Stimulated activated CD8-positive, alpha-beta memory T cell treated with anti-CD3 and anti-CD28 coated beads, Interleukin-12 subunit alpha, Interleukin-12 subunit beta, amount 100 ng/mL, for 24 hours (primary cell): Measurements from ENCODE around the gene CTBP1.

Experiments used
- DNase-seq: peaks from one replicate; pipeline ENCODE4 v3.0.0-alpha.2; 2020; ENCODE audit errors: extremely low read depth

Gene CTBP1

DNA sequence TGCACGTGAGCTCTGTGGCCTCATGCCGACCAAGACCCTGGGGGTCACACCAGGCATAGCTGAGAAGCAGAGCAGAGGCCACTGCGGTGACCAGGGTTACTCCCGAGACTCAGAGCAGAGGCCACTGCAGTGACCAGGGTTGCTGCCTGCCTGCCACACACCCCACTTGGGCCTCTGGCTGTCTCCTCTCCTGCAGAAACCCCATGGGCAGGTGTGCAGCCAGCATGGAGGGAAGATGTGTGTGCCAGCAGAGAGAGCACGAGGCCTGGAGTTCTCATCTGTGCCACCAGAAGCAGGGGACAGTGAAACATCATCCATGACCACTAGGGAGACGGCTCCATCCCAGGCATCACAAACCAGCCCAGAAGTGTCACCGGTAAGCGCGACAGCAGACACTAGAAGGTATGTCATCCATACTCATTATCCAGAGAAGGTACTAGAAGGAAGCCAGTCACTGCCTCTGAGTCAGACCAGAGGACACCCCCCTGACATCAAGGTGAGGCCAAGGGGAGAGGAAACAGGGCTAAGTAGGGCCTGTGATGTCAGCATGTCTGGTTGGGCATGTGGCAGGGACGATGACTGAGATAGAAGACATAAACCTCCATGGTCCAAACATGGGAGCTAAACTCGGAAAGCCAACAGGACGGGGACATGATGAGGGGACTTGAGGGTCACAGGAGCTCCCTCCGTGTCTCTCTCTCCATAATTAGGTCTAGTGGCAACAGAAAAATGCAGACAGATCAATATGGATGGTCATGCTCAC, 52.3 kb downstream of the CTBP1 start:
- no peak for DNase-seq

DNA sequence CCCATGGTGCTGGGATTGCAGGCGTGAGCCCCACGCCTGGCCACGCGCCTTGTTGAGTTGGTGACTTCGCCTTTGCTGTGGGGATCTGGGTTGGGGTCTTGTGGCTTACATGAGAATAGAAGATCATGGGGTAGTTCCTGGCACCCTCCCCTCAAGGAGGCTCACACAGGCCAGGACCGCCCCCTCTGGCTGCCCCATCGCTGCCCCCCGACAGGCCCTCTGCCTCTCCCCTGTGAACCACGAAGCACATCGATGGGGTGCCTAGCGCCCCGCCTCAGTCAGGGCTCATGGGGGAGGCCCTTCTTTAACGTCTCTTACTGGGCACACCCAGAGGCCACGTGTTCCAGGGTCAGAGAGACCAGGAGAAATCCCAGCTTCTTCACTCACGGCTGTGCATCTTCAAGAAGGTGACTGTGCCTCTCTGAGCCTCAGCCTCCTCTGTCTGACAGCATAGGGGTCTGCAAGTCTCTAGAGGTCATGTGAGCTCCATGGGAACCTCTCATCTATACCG, 53.0 kb downstream of the CTBP1 start:
- no peak for DNase-seq

DNA sequence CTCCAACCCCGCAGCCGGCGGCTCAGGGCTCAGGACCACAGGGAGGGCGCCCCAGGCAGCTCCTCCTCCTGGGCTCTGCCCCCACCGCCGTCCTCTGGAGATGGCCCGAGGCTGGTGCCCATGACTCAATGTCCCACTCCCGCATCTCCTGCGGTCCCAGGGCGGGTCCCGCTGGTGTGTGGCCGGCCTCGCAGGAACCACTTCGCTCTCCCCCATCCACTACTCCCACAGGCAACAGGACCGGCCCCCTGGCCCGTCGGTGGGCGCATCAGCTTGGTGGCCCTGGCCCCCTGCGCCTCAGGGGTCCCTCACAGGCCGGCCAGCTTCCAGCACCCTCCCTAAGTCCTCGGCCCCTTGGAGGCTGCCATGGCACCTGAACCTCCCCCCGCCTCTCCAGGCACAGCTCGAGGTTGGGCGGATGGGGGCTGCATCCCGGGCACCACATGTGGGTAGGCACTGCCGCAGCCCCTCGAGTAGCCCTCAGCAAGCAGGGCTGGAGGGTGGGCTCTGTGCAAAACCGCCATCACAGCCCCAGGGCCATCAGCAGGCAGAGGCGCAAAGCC, 53.7 kb downstream of the CTBP1 start:
- DNase-seq = no peak

DNA sequence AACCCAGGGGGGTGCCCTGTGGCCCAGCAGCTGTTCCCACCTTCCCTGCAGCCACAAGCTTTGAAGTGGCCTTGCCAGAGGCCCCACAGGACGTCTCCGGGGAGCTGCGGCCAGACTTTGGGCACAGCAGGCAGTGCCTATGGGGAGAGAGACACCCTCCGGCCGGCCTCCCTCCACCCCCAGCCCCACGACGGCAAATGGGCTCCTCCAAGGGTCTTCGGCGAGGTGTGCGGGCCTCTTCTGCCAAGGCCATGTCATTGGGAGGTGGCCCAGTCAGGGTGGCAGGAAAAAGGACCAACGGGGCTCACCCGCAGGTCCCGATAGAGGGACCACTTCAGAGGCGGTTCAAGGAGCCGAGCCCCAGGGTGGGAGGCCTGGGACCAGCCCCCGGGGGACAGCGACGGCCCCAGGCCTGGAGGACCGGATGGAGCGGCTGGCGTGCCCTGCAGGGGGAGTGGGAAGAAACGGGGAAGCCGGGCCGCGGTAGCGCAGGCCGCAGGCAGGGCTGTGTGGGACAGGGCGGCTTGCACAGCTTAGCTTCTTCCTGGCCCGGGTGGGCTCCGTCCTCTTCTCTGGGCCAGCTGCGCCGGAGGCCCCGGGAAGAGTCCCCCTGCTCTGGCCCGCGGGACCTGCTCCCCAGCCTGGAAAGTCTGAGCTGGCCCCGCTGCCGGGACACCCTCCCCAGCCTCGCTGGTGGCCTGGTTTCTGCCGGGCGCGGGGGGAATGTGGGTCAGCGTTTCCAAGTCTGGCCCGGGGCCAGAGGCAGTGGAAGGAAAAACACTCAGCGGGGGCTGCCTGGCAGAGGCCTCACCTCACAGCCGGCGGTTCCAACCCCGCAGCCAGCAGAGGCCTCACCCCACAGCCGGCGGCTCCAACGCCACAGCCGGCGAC, 54.7 kb downstream of the CTBP1 start:
- DNase-seq = no peak

DNA sequence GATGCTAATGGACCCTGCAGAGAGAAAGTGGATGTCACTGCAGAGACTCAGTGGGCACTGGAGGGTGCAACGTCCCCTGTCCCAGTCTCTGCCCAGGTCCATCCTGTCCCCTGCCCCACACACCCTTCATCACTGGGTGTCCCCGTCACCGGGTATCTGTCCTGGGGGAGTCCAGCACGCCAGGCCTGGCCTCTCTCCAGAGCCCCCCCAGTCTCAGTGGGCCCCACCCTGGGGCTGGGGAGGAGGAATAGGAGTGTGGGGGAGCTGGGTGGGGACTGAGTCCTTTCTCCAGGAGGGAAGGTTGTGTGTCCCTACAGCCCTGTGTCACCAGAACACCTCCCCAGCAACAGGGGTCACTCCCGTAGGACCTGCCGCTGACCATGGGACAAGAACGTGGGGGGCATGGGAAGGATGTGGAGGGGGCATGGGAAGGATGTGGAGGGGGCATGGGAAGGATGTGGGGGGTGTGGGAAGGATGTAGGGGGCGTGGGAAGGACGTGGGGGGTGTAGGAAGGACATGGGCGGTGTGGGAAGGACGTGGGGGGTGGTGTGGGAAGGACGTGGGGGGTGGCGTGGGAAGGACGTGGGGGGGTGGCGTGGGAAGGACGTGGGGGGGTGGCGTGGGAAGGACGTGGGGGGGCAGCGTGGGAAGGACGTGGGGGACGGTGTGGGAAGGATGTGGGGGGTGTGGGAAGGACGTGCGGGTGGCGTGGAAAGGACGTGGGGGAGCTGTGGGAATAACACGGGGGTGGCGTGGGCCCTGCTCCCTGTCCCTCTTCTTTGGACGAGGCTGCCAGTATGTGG, 55.5 kb downstream of the CTBP1 start:
- DNase-seq = no peak

DNA sequence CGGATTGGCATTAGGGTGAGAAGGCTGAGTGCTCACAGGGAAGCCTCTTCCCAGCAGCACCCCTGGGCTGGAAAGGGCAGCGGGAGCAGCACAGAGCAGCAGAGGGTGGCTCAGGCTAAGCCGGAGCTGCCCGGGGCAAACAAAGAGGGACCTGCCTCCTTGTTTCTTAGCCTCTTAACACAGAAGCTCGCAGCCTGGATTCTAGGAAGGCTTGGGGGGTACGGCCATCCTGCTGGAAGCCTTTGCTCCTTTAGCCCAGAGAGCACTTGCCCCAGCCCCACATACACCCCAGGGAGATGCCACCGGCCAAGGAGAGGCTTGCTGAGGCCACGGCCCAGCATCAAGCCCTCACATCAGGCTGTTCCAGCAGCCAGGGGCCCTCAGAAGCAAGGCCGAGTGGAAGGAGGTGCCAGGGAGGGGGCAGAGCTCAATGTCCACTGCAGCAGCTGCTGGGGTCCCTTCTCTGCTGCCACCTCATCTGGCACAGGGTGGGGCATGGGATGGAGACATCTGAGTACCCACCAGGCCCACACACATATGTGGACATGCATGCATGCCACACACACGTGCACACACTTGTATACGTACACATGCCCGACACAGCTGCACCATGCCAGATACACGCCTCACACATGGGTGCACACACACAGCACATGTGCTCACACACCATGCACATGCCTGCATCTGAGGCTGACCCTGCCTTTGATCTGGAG, 56.3 kb downstream of the CTBP1 start:
- DNase-seq = no peak

DNA sequence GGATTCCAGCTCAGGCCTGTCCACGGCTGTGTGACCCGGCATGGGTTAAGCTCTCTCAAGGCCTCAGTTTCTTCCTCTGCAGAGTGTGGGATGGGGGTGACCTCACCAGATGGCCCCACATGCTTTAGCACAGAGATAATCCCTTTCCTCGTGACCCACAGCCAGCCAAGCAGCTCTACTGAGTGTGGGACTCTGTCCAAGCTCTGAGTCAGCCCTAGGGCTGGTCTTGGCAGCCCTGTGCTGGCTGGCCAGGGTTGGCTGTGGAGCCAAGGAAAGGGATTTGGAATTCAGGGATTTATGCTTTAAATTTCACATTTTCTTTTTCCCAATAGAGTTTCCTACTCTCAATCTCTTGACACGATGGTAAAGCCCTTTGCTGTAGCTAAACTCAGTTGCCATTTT, 56.8 kb downstream of the CTBP1 start:
- no peak for DNase-seq

DNA sequence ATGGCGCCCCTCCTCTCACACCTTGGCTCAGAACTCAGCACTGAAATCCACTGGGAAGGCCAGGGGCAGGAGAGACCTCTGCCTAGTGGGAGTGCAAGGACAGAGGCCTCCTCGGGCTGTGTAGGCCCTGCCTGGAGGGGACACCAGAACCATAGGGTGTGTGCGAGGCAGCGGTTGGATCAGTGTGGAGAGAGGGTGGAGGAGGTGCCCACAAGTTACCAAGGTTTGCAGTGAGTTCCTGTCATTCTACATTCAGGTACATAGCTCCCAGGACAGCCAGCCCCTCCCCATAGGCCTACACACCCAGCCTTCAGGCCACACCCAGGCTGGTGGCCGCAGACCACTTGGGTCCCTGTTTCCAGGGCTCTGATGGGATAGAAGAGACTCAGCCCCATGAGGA, 57.3 kb downstream of the CTBP1 start:
- DNase-seq = no peak

DNA sequence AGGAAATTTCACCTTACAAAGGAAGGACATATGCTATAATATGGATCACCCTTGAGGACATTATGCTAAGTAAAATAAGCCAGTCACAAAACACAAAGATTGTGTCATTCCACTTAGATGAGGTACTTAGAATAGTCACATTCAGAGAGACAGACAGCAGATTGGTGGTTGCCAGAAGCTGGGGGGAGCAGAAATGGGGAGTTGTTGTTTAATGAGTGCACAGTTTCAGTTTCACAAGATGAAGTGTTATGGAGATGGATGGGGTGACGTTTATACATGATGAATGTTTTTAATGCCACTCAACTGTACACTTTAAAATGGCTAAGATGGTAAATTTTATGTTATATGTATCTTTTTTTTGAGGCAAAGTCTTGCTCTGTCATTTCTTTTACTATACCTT, 61.7 kb downstream of the CTBP1 start:
- no peak for DNase-seq

DNA sequence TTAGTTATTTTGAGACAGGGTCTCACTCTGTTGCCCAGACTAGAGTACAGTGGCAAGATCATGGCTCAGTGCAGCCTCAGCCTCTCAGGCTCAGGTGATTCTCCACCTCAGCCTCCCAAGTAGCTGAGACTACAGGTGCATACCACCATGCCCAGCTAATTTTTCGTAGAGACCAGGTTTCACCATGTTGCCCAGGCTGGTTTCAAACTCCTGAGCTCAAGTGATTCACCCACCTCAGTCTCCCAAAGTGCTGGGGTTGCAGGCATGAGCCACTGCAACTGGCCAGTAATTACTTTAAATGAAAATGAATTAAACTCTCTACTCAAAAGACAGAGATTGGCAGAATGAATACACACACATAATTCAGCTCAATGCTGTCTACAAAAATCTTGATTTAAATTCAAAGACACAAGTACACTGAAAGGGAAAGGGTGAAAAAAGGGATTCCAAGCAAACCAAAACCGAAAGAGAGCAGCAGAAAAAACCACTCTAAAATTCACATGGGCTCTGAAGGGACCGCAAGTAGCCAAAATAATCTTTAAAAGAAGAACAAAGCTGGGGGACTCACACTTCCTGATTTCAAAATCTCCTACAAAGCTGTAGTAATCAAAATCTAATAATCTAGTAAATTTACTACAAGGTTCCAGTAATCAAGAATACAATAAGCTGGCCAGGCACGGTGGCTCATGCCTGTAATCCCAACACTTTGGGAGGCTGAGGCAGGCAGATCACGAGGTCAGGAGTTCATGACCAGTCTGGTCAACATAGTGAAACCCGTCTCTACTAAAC, 64.8 kb downstream of the CTBP1 start:
- no peak for DNase-seq

DNA sequence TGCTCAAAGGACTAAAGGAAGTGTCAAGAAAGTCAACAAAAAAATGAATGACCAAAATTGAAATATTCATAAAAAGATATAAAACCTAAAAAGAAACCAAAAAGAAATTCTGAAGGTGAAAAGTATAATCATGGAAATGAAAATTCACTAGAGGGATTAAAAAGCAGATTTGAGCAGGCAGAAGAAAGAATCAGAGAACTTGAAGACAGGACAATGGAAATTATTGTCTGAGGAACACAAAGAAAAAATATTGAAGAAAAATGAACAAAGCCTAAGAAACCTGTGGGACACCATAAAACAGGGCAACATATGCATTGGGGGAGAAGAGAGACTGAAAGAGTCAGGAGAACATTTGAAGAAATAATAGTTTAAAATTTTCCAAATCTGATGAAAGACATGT, 66.6 kb downstream of the CTBP1 start:
- no peak for DNase-seq

DNA sequence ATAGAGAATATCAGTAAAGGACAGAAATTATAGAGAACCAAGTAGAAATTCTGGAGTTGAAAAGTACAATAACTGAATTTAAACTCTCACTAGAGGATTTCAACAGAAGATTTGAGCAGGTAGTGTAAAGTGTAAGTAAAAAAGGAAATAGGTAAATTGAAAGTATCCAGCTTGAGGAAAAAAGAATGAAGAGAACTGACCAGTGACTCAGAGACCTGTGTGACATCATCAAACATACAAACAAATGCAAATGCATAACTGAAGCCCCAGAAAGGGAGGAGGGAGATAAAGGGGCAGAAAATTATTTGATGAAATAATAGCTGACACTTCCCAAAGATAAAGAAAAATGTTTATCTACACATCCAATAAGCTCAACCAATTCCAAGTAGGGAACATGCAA, 68.3 kb downstream of the CTBP1 start:
- no peak for DNase-seq

DNA sequence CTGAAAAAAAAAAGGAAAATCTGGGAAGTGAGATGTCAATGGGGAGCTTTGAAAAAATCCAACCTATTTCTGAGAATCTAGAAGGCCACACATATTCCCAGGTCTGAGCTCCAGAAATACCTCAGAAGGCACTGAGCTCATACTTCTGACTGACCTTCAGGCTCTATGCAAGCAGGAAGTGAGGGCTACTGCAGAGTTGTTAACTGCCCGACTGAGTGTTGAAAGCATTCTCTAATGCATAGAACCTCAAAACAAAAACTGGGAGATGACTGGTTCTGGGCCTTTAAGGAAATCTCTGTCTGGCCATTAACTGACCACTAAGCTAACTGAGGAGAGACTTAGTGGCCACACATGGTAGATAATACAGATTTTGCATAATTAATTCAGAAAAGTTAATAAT, 69.0 kb downstream of the CTBP1 start:
- DNase-seq = no peak

DNA sequence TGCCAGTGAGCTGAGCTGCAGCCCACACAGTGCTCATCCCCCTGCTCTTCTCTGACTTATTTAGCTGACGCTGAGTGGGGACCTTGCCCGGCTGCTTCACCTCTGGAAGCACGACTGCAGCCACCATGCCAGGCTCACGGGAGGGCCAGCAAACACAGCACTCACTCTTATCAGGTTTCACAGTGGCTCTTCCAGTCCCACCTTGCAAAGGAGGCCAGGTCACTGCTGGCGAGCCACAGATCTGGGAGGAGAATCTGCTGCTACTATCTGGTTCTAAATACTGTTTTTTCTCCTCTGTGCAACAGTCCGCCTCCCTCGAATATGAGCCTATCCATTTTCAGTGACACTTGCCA, 69.9 kb downstream of the CTBP1 start:
- DNase-seq = no peak

DNA sequence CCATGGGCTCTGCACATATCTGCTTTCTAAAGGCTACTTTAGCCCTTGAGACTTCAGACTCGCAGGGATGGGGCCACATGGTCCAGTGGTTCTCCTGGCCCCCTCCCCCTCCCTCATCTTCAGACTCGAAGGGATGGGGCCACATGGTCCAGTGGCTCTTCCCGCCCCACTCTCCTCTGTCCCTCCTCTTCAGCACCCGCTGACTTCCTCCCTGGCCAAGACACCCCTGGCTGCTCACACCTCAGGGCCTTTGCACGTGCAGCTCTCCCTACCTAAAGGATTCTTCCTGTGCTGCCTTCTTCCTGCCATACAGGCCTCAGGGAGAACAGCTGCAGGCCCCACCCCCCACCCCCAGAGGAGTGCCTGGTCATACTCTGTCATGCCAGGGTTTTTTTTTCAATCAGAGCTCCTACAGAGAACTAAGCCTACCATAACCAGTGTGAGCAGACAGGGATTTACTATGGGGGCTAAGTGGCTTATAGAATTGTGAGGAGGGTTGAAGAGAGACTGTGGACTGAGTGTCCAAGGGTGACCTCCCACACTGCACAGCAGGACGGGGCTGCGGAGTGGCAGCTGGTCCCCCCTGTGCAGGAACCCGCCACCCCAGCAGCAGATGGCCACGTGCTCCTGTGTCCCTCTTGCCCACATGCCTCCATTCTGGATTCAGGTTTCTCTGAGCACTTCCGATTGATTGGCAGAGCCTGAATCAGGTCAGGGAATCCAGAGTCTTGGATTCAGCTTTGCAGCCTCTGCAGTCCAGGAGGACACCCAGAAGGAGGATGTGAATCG, 70.4 kb downstream of the CTBP1 start:
- no peak for DNase-seq

DNA sequence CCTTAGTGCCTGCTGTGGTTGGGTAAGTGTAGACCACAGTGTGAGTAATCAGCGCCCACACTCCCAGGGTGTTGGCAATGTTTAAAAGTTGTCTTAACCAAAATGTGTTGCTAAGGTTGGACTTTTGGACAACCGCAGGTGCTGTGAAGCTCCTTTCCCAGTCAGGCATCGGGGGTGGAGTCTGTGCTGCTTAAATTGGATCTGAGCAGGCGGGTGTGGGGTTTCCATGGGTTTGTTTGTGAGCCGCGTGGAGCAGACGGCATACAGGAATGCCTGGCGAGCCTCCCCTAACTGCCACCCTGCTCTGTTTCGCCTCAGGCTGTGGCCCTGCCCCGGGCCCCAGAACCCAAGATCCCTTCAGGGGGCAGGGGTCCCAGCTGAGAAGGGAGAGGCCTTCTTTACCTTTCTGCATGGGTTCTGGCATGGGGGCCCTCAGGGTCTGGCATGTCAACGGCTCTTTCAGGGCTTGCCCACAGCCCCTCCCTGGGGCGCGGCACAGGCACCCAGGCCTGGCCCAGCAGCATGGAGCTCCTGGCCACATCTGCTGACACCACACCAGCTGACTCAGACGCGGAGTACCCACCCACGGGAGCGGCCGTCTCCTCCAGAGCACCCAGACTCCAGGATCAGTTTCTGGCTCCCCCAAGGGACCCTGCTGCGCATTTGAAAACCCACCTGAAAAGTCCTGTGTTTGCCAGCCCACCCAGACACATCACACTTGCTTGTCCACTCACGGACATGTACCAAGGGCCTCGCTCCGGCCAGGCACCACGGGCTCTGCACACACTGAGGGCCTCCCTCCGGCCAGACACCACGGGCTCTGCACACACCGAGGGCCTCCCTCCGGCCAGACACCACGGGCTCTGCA, 71.4 kb downstream of the CTBP1 start:
- DNase-seq = no peak

DNA sequence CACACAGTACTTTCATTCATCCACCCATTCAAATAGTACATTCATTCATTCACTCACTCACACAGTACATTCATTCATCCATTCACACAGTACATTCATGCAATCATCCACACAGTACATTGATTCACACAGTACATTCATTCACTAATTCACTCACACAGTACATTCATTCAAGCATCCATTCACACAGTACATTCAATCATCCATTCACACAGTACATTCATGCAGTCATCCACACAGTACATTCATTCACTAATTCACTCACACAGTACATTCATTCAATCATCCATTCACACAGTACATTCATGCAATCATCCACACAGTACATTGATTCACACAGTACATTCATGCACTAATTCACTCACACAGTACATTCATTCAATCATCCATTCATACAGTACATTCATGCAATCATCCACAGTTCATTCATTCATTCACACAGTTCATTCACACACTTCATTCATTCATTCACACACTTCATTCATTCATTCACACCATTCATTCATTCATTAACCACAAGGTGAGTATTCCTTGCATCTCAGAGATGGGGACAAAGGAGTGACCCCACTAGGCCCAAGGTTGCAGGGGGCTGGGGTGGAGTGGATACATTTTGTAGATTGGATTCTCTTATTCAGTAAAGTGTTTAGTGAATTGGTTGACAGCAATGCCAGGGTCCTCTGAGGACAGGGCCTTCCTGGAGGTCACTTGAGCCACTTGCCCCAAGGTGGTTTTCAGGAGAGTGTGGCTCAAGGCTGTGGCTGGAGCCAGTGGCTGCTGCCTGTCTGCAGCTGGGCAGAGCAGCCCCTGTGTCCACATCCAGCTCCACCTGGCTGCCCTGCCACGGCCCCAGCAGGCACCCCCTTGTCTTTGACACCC, 72.3 kb downstream of the CTBP1 start:
- no peak for DNase-seq
